GM18507 (cell line): ENCODE data around the gene OSER1.
A peak's percentile ranks its signal among the peaks of the same experiment; 100 is the strongest.
"Not testable (repeated sequence)": the region's sequence is repeated elsewhere in the genome, so short reads cannot be mapped to it uniquely, and the experiment has no call there.

Experiments used
- DNase-seq: peaks from one replicate; pipeline ENCODE4 v3.0.0; 2011; ENCODE audit warnings: low read depth; ENCODE audit not compliant: insufficient read length; ENCODE audit errors: extremely low spot score
- FAIRE-seq: peaks from 2 replicates; lab custom pipeline; 2011; peaks lifted over from hg19 to GRCh38; lab: Jason Lieb, UNC

OSER1 gene

DNA sequence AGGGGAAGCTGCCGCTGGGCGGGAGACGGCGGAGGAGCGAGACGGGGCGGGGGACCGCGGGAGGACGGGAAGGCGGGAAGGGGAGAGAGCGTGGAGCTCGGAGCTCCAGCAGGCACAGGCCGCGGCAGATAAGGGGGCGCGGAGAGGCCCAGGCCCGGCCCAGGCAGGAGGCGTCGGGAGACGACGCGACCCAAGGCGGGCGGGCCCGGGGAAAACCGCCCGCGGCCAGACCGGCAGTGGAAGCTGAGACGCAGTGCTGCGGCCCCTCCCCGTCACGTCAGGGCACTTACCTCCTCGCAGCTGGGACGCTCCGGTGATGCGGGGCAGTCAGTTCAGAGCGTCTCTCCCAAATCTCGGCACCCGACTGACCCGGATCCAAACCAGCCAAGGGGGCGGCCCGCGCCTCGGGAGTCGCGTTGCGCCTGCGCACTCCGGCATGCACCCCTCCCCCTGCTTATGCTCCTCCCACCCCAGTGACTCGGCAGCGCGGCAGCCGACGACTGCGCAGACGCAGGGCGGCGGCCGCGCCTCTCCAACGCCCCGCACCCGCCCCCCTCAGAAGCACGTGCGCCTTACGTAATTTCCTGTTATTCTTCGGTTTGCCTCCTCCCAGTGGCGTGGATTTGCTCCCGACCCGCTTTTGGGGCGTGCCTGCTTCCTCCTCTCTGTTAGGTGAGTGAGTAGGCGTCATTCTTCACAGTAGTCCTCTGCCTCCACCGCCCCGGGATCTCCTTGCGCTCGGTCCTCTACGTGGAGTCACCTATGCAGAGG lies at the start of gene OSER1:
Gene OSER1 (minus strand): TSS at position 366 of the 771 bp plus-strand sequence. CDS start 3,814 bp downstream, outside the sequence.
- peak; percentile 97 for DNase-seq
- peak; percentile 96 for FAIRE-seq

DNA sequence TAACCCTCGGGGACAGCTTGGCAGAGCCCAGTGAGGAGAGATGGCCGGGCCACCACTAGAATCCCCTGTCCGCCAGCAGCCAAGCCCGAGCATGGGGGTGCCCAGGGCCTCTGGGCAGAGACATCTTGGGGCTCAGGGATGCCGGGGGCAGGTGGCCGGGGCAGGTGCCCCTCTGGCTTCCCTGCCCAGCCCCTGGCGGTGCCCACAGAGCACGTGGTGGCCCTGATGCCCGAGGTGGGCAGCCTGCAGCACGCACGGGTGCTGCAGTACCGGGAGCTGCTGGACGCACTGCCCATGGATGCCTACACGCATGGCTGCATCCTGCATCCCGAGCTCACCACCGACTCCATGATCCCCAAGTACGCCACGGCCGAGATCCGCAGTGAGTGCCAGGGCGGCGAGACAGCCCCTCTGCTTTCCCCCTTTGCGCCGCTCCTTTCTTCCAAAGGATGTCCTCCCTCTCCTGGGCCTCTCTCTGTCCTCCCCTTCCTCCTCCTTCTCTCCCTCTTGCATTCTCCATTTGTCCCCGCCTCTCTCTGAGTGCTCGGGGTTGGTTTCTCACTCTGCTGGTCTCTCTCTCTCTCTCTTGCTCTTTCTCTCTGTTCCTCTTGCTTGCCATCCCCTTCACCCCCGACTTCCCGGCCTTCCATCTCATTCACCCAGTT lies 47.8 kb upstream of the OSER1 start:
- no peak for DNase-seq
- no peak for FAIRE-seq

DNA sequence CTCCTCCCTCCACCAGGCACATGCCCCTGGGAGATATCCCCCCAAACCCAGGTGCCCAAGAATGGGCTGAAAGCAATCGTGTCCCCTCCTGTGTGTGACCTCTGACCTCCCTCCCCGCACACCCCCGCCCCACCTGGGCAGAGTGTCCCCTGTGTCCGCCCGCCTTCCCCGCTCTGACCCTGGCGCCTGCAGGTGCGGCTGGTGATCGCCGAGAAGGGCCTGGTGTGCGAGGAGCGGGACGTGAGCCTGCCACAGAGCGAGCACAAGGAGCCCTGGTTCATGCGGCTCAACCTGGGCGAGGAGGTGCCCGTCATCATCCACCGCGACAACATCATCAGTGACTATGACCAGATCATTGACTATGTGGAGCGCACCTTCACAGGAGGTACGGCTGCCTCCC lies 46.4 kb upstream of the OSER1 start:
- DNase-seq (no peak), FAIRE-seq (no peak)

DNA sequence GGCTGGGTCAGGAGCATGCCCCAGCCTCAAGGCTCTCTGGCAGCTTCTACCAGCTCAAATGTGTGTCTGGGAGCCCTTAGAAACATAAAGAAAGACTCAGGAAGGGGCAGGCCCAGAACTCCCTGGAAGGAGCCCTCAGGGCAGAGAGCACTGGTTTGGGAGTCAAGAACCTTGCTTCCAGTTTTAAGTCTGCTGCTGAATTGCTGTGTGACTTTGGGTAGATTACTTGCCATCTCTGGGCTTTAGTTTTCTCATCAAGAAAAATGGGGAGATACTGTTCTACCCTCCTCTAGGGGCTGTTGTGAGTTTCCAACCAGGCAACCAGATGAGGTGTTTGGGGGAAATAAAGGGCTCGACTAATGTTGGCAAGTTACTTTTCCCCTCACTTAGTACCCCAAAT lies 45.4 kb upstream of the OSER1 start:
- FAIRE-seq = no peak
- DNase-seq = no peak

DNA sequence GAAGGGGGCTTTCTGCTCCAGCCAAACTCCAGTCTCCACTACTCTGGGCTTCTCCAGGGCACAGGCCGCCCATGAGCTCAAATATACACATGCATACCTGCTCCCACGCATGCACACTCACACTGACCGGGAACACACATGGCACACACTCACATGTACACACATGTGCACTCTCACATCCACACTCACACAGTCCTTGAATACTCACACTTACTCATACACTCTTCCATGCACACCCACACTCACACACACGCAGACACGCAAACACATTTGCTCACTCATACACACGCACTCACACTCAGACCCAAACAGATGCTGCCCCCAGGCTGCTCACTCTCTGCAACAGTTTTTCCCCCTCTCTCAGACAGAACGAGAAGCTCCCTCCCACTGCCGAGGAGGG lies 43.5 kb upstream of the OSER1 start:
- FAIRE-seq = no peak
- DNase-seq = no peak

DNA sequence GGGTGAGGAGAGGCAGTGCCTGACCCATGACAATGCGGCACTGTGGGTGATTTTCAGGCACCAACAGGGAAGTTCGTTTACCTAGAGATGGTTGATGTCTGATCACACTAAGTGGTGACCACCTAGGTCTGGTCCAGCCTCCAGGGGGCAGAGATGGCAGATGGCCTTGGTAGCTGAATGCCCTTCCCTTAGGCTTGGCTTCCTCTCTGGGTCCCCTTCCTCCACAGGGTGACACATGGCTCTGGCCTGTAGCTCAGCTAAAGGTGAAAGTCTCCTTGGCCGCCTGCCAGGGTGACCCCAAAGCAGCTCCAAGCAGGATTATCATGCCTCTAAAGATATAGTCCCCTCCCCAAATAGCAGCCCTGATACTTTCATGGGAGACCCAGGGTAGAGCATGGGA lies 43.0 kb upstream of the OSER1 start:
- FAIRE-seq (no peak), DNase-seq (no peak)

DNA sequence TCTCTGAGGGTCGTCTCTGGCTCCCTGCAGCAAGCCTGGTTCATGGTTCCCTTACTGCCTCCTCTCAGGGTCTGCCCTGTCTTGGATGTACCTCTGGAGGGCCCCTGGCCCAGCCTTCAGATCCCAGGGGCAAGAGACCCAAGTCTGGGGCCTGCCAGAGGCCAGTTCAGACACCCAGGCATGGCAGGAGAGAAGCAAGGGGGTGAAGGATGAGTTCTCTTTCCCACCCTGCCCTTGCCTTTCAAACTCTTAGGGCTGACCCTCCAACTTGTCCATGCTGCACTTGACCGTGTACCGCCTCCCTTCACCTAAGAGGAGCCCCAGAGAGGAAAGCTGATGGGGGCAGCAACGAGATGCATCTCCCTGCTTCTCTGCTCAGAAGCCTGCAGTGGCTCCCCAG lies 40.7 kb upstream of the OSER1 start:
- FAIRE-seq (no peak), DNase-seq (no peak)

DNA sequence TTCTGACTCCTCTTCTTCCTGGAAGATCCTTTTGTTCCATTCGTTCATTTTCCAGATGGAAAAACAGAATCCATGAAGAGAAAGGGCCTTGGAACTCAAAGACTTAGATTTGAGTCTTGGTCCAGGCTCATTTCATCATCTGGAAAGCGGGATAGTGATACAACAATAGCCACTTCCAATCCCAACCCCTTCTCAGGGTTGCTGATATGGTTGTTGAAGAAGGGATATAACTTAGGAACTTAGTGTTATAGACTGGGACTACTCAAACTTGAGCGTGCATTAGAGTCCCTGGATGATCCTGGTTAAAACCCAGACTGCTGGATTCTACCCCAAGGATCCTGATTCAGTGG lies 37.8 kb upstream of the OSER1 start:
- DNase-seq = no peak
- no peak for FAIRE-seq

DNA sequence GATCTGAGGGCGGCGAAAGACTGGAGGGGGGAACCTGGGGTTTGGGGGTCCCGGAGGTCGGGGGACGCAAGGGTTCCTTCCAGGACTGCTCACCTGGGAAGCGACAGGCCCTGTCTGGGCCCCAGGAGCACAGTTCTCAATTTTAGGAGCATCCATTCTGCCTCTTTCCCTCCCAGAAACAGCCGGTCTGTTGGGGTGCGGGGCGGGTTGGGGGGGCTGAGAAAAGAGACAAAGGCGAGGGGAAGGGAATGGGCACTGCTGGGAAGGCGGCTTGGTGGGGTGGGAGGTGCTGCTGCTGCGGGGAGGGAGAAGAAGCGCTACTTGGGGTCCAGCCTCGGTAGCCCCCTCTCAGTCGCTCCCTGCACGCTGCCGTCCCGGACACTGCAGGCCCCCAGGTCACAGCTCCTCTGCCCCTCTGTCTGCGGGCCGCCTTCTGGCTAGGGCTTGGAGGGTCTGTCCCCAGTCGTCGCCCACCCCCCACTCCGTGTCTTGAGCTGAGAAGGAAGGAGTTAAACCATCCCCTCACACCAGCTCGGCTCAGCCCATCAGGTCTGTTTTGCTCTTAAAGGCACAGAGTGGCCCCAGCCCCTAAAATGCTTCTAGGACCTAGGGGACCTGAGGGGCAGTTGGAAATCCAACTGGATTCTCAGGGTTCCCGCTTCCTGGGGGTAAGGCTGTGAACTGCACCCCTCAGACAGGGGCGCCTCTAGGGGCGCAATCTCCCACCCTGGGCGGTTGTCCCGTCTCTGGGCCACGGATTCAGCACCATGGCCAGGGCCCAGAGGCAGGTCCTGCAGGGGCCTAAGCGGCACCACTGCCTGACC lies 37.2 kb upstream of the OSER1 start:
- no peak for FAIRE-seq
- DNase-seq = peak; percentile 28

DNA sequence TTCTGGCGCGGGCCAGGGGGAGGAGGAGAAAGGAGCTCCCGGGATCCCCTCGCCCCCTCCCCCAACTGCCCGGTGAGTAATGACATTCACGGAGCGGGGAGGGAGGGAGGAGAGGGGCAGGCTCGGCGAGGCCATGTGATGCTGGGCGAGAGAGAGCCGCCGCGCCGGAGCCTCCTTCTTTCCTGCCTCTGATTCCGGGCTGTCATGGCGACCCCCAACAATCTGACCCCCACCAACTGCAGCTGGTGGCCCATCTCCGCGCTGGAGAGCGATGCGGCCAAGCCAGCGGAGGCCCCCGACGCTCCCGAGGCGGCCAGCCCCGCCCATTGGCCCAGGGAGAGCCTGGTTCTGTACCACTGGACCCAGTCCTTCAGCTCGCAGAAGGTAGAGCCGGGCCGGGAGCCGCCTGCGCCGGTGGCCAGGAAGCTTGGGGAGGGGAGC lies 36.6 kb upstream of the OSER1 start, which contains the start of gene GDAP1L1:
Gene GDAP1L1 (plus strand): TSS at position 178 of the 441 bp plus-strand sequence. CDS start 27 bp downstream, at position 205.
- DNase-seq (no peak), FAIRE-seq (no peak)

DNA sequence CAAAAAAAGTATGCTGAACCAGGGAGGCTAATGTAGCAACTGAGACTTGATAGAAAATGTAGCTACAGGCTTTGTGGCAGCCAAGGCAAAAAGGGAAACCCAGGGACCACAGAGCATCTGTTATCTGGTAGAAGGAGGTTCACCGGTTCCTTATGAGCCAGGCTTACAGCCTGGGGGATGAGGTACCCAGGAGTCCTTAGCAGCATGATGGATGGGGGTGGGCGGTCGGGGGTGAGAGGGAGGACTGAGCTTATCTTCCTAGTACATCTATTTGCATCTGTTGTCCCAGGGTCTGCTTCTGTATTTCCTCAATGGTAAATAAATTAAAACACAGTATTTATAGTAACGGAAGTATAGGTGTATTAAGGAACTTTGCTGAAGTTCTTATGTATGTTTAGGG lies 35.4 kb upstream of the OSER1 start:
- FAIRE-seq = no peak
- DNase-seq = no peak

DNA sequence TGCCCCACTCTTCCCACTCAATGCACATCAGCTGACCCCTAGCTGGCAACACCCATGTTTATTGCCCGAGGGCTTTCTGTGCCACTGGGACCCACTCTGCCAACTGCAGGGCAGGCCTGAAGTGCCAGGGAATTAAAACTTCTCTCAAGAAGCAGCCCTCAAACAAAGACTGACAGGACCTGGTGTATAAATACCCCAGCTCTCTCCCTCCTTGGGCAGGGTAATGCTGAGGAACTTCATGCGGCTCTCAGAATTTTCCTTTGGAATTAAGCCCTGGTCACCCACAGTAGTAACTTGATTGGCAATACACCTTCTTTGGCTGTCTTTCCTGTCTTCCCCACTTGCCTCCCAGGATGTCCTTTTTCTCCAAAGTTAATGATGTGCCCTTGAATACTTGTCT lies 31.2 kb upstream of the OSER1 start:
- FAIRE-seq (no peak), DNase-seq (no peak)

DNA sequence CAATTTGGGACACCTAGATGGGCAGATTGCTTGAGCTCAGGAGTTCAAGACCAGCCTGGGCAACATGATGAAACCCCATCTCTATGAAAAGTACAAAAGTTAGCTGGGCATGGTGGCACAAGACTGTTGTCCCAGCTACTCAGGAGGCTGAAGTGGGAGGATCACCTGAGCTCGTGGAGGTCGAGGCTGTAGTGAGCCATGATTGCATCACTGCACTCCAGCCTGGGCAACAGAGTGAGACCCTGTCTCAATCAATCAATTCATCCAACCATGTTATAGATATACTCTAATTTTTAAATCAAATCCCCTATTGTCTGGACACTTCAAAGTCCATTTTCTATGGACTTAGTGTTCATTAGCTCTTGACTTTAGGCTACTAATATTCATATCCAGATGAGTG lies 26.3 kb upstream of the OSER1 start:
- not testable (repeated sequence) for DNase-seq, FAIRE-seq

DNA sequence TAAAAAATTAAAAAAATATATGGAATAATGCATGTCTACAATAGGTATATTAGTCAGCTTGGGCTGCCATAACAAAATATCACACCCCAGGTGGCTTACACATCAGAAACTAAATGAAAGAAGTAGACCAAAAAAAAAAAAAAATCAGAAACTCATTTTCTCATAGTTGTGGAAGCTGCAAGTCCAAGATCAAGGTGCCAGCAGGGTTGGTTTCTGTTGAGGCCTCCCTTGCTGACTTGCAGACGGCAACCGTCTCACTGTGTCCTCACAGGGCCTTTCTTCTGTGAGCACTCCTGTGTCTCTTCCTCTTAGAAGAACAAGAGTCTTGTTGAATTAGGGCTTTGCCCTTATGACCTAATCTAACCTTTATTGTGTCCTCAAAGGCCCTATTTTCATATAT lies 25.1 kb upstream of the OSER1 start:
- no peak for FAIRE-seq

DNA sequence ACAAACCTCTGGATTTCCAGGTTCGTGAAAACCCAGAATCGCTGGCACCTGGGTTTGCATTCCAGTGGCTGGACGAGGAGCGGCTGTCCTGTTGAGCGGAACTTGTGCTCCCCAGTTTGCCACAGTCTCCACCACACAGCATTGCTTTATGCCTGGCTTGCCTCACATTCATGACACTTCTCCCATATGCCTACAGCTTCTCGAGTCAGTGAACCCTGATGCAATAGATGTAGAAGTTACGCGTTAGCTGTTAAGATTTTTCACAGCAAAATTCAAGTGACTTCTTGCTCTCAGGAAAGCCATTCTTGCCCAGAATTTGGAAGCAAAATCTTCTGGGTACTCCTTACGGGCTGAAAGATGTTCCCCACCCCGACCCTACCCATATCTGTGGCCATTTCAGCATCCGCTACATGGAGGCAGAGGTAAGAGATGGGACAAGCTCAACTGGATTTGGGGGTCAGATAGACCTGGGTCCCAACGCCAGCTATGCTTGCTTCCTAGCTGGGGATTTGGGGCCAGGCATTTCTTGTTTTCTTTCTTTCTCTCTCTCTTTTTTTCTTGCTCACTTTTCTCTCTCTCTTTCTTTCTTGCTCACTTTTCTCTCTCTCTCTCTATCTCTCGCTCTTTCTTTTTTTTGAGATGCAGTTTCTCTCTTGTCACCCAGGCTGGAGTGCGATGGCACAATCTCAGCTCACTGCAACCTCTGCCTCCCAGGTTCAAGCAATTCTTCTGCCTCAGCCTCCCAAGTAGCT lies 24.2 kb upstream of the OSER1 start:
- DNase-seq = no peak
- no peak for FAIRE-seq

More for the DNA sequence above, 25.1 kb upstream of the OSER1 start:
- DNase-seq = no peak

DNA sequence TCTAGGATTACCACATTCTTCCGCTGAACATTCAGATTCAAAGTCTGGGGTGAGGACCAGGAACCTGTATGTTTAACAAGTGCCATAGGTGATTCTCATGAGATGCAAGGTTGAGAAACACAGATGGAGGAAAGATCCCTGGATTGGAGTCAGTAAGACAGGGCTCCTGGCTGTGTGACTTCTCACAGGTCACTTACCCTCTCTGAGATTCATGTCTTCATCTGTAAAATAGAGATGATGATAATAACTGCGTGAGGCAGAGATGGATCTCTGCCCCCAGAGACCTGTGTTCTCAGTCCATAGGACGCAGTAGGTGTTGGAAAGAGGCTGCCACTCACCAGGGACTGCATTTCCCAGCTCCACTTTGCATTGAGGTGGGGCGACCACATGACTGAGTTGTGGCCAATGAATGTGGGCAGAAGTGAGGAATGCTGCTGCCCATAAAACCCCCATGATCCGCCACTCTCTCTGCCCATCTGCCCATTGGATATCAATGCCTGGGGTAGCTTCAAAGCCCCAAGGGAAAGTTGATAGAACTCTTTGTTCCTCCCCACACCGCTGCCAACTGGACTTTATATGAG lies 23.0 kb upstream of the OSER1 start:
- DNase-seq (no peak), FAIRE-seq (no peak)

DNA sequence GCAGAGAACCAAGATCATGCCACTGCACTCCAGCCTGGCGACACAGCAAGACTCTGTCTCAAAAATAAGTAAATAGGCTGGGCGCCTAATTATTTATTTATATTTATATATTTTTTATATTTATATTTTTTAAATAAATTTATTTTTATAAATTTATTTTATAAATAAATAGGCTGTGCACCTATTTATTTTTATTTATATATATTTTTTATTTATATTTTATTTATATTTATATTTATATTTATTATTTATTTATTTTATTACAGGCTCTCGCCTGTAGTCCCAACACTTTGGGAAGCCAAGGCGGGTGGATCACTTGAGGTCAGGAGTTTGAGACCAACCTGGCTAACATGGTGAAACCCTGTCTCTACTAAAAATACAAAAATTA lies 21.9 kb upstream of the OSER1 start:
- FAIRE-seq, DNase-seq: not testable (repeated sequence)

DNA sequence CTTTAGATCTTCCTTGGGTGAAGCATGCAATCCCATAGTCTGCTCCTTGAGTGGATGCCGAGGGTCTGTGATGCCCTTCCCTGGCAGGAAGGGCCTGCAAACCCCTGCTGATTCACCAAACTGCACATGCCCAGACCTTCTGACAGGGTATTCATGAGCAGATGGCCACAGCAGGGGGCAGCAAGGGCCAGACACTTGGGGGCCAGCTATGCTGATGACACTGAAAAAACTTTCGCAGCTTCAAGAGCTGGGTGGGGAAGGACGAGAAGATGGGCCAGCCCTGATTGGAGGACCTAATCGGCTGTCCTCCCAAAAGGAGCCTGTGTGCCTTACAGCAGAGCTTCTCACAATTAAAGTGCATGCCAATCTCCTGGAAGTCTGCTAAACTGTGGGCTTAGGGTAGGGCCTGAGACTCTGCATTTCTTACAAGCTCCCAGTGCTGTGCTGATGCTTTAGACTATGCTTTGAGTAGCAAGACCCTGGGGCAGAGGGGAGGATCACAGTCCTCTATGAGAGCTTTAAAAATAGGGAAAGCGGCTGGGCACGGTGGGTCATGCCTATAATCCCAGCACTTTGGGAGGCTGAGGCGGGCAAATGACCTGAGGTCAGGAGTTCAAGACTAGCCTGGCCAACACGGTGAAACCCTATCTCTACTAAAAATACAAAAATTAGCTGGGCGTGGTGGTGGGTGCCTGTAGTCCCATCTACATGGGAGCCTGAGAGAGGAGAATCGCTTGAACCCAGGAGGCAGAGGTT lies 21.3 kb upstream of the OSER1 start:
- DNase-seq (no peak), FAIRE-seq (no peak)

DNA sequence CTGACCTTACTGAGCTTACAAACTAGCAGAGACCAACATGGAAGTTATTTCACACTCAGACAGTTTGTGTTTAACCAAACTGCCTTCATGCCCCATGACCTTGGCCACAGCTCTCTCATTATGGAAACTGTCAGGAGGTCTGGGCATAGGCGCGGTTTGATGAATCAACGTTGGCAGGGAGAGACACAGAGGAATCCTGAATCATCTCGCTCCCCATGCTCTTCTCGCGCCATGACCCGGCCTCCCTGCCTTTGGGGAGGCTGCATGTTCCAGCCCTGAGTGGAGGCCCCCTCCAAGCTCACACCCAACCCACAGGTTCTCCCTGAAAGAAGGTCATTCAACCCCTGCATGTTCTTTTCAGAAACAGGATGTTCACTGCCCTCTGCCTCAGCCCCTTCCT lies 20.6 kb upstream of the OSER1 start:
- DNase-seq = no peak

More for the DNA sequence above, 20.6 kb upstream of the OSER1 start:
- no peak for FAIRE-seq
